Hepatocyte (in vitro differentiated cells): ENCODE results near the gene PITPNC1.

Source experiments
- CTCF ChIP-seq: fragments of 200-600 bp; sonication (generic); IDR thresholded peaks from 2 replicates; pipeline ENCODE4 v1.5.1; 2016; ENCODE audit warnings: antibody characterized with exemption, mild to moderate bottlenecking; ENCODE audit not compliant: poor library complexity
- EZH2 ChIP-seq: fragments of 200-600 bp; sonication (generic); IDR thresholded peaks from 2 replicates; pipeline ENCODE4 v1.6.1; 2016; ENCODE audit warnings: antibody characterized with exemption, mild to moderate bottlenecking, borderline replicate concordance

DNA sequence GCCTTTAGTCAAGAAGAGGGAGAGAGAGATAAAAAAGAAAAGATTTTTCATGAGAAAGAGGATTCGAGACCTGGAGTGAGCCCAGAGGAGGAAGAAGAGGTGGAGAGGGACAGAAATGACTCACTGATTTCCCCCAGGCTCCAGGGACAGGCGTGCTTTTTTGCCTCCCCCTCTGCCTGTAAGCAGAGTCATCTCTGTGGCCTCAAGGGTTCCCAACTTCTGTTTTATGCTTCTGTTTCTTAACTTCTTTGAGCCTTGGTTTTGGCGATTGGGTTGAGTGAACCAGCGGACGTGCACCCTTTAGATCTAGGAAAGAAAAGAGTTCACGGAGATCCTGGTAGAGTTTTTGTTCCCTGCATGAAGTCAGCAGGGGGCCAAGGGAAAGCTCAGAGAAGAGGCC is 192.8 kb downstream of the PITPNC1 start:
- TF ChIP-seq CTCF (no peak), EZH2 (no peak)
